T-cell (primary cell): ENCODE results near the gene RNU5B-1. TPM values are rescaled to one million over a fixed set of nuclear protein-coding genes. Genes with fewer than 3 reads are reported as not detected.

Source experiments
- ATAC-seq, 4 experiments: fragments of 200-7000 bp in 3 of 4; fragments of 150-1000 bp in 1 of 4; cut with Tn5 transposase; replicated peaks in 1 of 4; 1 replicate in 3 of 4; 2 replicates in 1 of 4; pipeline ENCODE4 v1.10.0; 2021; ENCODE audit warnings: moderate library complexity in 3 of 4, mild to moderate bottlenecking in 2 of 4, moderate number of reproducible peaks in 1 of 4
- CTCF ChIA-PET, 2 donors: fragments of 300-600 bp; sonication (Branson Sonifier 250); formaldehyde crosslinking; loops; one replicate each; lab custom pipeline; 2022; ENCODE audit warnings: antibody characterized with exemption in 2 of 2; lab: Charles Lee
- POLR2A ChIA-PET, 2 donors: fragments of 300-600 bp; sonication (Branson Sonifier 250); formaldehyde crosslinking; loops; one replicate each; lab custom pipeline; 2022; ENCODE audit warnings: antibody characterized with exemption in 2 of 2; lab: Charles Lee
- DNase-seq, 35 experiments: peaks; one replicate each; pipeline versions ENCODE4 v3.0.0 to v3.0.0-alpha.2; 2013 to 2023
- H3K27ac ChIP-seq: one replicate; pipeline ENCODE4 v1.5.1; 2013; ENCODE audit warnings: low read length
- H3K27me3 ChIP-seq, 2 experiments: replicated peaks in 1 of 2; 1 replicate in 1 of 2; 2 replicates in 1 of 2; pipeline versions ENCODE4 v1.6.1 to v1.7.0; 2013; ENCODE audit warnings: low read length in 1 of 2, mixed read lengths in 1 of 2; ENCODE audit not compliant: control insufficient read depth in 2 of 2, insufficient read depth in 2 of 2; ENCODE audit errors: extremely low read depth in 1 of 2
- H3K36me3 ChIP-seq, 2 donors: 1 replicate in 1 of 2; 2 replicates in 1 of 2; pipeline versions ENCODE4 v1.6.1 to v1.7.0; 2013; ENCODE audit warnings: low read length in 1 of 2; ENCODE audit not compliant: control insufficient read depth in 2 of 2, insufficient read depth in 1 of 2; ENCODE audit errors: extremely low read depth in 1 of 2
- H3K4me1 ChIP-seq, 2 experiments: 1 replicate in 1 of 2; 2 replicates in 1 of 2; pipeline versions ENCODE4 v1.6.1 to v1.7.0; 2013; ENCODE audit warnings: low read length in 2 of 2, mixed read lengths in 1 of 2; ENCODE audit not compliant: insufficient read depth in 2 of 2, control insufficient read depth in 1 of 2; ENCODE audit errors: extremely low read depth in 1 of 2
- H3K4me3 ChIP-seq, 2 donors: 1 replicate in 1 of 2; 2 replicates in 1 of 2; pipeline versions ENCODE4 v1.5.1 to v1.7.0; 2013; ENCODE audit warnings: mild to moderate bottlenecking in 2 of 2, low read length in 1 of 2, moderate library complexity in 1 of 2; ENCODE audit not compliant: control insufficient read depth in 1 of 2; ENCODE audit errors: extremely low read depth in 1 of 2
- H3K9me3 ChIP-seq: 2 replicates; pipeline ENCODE4 v1.7.0; 2013
- H3K27ac Mint-ChIP-seq, 2 donors: one replicate each; pipeline ENCODE4 v1.8.0; 2020 to 2021; ENCODE audit warnings: mild to moderate bottlenecking in 2 of 2, mixed read lengths in 2 of 2
- H3K27me3 Mint-ChIP-seq, 2 donors: one replicate each; pipeline ENCODE4 v1.8.0; 2021 to 2022; ENCODE audit warnings: mixed read lengths in 2 of 2
- H3K36me3 Mint-ChIP-seq: one replicate; pipeline ENCODE4 v1.8.0; 2021; ENCODE audit warnings: mixed read lengths
- H3K4me1 Mint-ChIP-seq, 3 donors: one replicate each; pipeline ENCODE4 v1.8.0; 2020 to 2022; ENCODE audit warnings: mixed read lengths in 3 of 3, mild to moderate bottlenecking in 1 of 3
- H3K4me3 Mint-ChIP-seq, 3 donors: one replicate each; pipeline ENCODE4 v1.8.0; 2020 to 2022; ENCODE audit warnings: mild to moderate bottlenecking in 3 of 3, mixed read lengths in 3 of 3, moderate library complexity in 3 of 3
- H3K9me3 Mint-ChIP-seq, 3 donors: one replicate each; pipeline ENCODE4 v1.8.0; 2020 to 2022; ENCODE audit warnings: mixed read lengths in 3 of 3
- WGBS: methylation state at CpG from one replicate; pipeline ENCODE4 v1.1.5; 2013; ENCODE audit warnings: missing lambda C conversion rate; ENCODE audit not compliant: insufficient coverage; 5-methylcytosine and 5-hydroxymethylcytosine counted together
- total RNA-seq, 35 experiments: library from RNA in 6 of 35; stranded (reverse) in 6 of 35; fragments of 120-200 nt in 1 of 35; gene quantifications; one replicate each; pipeline versions ENCODE4 v1.2.1 to v1.2.4 and lab custom pipeline; 2013 to 2026

The RNU5B-1 gene
- total RNA-seq, 5 donors from 2014 or later (not counting 1 experiment from before 2014, with no cell fraction given), result 27.0 to 34.4 (median 32.6) TPM; not detected in 2

DNA sequence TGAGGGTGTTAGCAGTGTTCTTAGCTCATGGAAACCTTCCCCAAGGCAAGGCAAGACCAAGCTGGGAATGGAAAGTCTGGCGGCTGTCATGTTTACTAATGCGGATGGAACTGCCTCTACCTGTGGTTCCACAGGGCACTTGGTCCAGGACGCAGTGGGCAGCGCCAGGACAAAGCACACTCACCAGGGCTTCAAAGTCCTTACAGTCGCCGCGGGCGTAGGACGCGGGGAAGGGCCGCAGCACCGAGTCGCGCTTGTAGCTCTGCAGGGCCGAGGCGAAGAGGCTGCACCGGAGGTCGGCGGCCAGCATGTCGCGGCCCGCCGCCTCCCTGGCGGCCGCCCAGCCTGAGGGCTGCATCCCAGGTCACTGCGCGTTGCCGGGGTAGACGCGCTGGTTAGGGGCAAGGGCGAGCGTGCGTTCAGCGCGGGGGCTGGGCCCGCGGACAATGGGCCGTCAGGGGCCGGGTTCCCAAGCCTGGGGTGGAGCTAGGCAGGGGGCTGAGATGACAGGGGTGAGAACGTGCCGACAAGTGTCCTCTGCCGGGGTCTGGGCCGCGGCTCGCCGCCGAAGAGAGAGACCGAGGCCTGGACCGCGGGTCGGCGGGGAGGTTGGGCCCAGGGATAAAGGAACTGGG, 18.3 kb upstream of the RNU5B-1 start:
- Mint-ChIP-seq H3K27me3 (no peaks in the 10 kb centered on the region), H3K27ac (peak overlapping the region; percentile 82 to 93), H3K36me3 (peaks cover 13% of the 10 kb centered on the region), H3K9me3 (no peaks in the 10 kb centered on the region), H3K4me1 (peaks cover 43 to 46% (median 46%) of the 10 kb centered on the region in 3 donors), H3K4me3 (peak overlapping the region; percentile 84 to 88 (median 86))
- CTCF ChIA-PET, result interaction anchor here in 1 of 2 donors (0.5 to 3.4 kb wide), 11 partner anchors 8 to 1779 kb away, joined by 3 to 13 read pairs (median 4); partner anchors contain the start of genes CILP, CLPX and RNU5B-1
- H3K27me3 ChIP-seq, result no peaks in the 10 kb centered on the region
- no peaks in the 10 kb centered on the region for H3K9me3 ChIP-seq
- under 1% methylated on average over 52 of the region's 52 CpGs for WGBS
- peak overlapping the region; percentile 86 to 91 for H3K4me3 ChIP-seq
- ATAC-seq (peak; percentile 15 to 28 (median 24)), DNase-seq (peak in 2 of 35 experiments; percentile 22 to 40)
- peak overlapping the region; percentile 70 for H3K27ac ChIP-seq
- H3K4me1 ChIP-seq, result peaks cover 9 to 34% of the 10 kb centered on the region in 2 experiments
- no peaks in the 10 kb centered on the region for H3K36me3 ChIP-seq
- POLR2A ChIA-PET, result interaction anchor here (0.5 to 2.7 kb wide), 10 partner anchors 9 to 1165 kb away, joined by 3 to 42 read pairs (median 6); partner anchors contain the start of genes CLPX (in 1 of the 2), RNU5A-1 (in 1 of the 2) and RNU5B-1 (in 1 of the 2)

DNA sequence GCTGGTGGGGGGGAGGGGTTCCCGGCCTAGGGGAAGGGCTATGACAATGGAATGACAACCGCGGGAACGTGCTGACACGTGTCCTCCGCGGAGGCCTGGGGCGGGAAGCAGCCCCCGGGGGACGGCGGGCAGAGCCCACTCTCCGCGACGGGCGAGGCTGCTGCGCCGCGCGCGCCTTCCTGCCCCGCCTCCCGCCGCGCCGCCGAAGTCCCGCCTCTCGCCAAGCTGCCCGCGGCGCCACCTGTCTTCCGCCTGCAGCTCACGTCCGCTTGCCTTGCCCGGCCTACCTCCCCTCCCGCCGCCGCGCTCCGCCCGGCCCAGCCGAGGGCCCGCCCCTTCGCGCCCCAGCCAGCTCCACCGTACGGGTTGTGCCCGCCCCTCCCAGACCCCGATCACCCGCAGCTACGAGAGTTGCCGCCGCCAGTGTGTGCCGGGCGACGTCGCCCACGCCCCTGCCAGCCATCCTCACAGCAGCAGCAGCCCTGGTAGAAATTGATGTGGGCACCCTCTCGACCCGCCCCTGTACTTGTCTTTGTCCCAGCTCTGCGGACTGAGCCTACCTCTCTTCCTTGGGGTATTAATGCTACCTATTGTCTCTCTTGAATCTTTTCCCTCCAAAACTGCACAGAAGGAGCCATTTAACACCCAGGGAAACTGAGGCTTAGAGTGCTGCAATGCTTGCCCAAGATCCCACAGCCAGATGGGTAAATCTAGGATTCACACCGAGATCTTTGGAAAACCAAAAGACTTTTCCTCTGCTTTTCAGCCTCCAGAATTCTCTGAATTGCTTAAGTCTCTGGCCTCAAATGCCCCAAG, 17.6 kb upstream of the RNU5B-1 start, which contains the start of gene PARP16:
TSS of gene PARP16 (minus strand) at position 180 of the 816 bp plus-strand sequence. CDS start 457 bp downstream, outside the sequence.
- Histone ChIP-seq H3K36me3 (no peaks in the 10 kb centered on the region), H3K27ac (peak within 1 kb of the TSS; percentile 80), H3K4me3 (peak within 1 kb of the TSS; percentile 86 to 91), H3K27me3 (no peaks in the 10 kb centered on the region), H3K4me1 (peaks cover 9 to 34% of the 10 kb centered on the region in 2 experiments), H3K9me3 (no peaks in the 10 kb centered on the region)
- peak within 1 kb of the TSS; percentile 84 to 88 (median 86) for H3K4me3 Mint-ChIP-seq
- DNase-seq (peak; percentile 77 to 95 (median 87)), ATAC-seq (peak; percentile 95 to 97 (median 95))
- peaks cover 42 to 46% (median 43%) of the 10 kb centered on the region in 3 donors for H3K4me1 Mint-ChIP-seq
- peaks cover 13% of the 10 kb centered on the region for H3K36me3 Mint-ChIP-seq
- no peaks in the 10 kb centered on the region for H3K9me3 Mint-ChIP-seq
- 1% methylated on average over 61 of the region's 62 CpGs for WGBS
- no peaks in the 10 kb centered on the region for H3K27me3 Mint-ChIP-seq
- peak within 1 kb of the TSS; percentile 93 for H3K27ac Mint-ChIP-seq
- ChIA-PET POLR2A (interaction anchor here (0.5 to 2.7 kb wide), 7 partner anchors 8 to 1166 kb away, joined by 3 to 42 read pairs (median 7); partner anchors contain the start of genes CLPX (in 1 of the 2), RNU5A-1 (in 1 of the 2) and RNU5B-1 (in 1 of the 2)), CTCF (interaction anchor here (0.6 to 3.4 kb wide), 15 partner anchors 8 to 1780 kb away, joined by 3 to 13 read pairs (median 5); partner anchors contain the start of genes CILP (in 1 of the 2), CLPX (in 1 of the 2) and RNU5B-1 (in 1 of the 2))

DNA sequence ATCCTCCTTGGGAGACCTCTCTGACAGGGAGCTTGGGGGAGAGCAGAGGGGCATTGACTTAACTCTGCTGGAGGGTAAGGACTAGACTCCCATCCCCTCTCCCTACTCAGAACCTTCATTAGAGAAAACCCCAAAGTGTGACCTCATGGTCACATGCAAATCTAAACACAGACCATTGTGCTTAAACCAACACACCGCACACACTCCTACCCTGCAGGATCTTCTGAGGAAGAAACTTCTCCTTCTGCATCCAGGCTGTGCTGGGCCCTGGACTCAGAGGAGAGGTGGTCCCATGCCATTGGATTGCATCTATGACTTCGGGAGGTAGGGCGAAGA, 17.0 kb upstream of the RNU5B-1 start:
- no peaks in the 10 kb centered on the region for H3K36me3 ChIP-seq
- Mint-ChIP-seq H3K4me1 (peaks cover 37 to 42% (median 37%) of the 10 kb centered on the region in 3 donors), H3K27me3 (no peaks in the 10 kb centered on the region), H3K27ac (peak overlapping the region; percentile 93), H3K4me3 (peak overlapping the region; percentile 84 to 88 (median 86)), H3K9me3 (no peaks in the 10 kb centered on the region), H3K36me3 (peaks cover 9% of the 10 kb centered on the region)
- no peaks in the 10 kb centered on the region for H3K9me3 ChIP-seq
- H3K4me1 ChIP-seq, result peaks cover 9 to 34% of the 10 kb centered on the region in 2 experiments
- whole genome bisulfite sequencing, result 80% methylated on average over 1 of the region's 3 CpGs
- H3K27ac ChIP-seq, result peak overlapping the region; percentile 80
- POLR2A ChIA-PET, result interaction anchor here in 1 of 2 donors (2.7 kb wide), 1 partner anchor 17 kb away, joined by 42 read pairs; the partner anchor contains the start of gene RNU5B-1
- ATAC-seq, result no peak
- no peaks in the 10 kb centered on the region for H3K27me3 ChIP-seq
- DNase-seq, result no peak
- H3K4me3 ChIP-seq, result peak overlapping the region in 1 of 2 donors; percentile 60
- CTCF ChIA-PET, result interaction anchor here (0.6 to 3.4 kb wide), 10 partner anchors 10 to 1780 kb away, joined by 3 to 13 read pairs (median 6); partner anchors contain the start of genes CLPX (in 1 of the 2) and RNU5B-1 (in 1 of the 2)

DNA sequence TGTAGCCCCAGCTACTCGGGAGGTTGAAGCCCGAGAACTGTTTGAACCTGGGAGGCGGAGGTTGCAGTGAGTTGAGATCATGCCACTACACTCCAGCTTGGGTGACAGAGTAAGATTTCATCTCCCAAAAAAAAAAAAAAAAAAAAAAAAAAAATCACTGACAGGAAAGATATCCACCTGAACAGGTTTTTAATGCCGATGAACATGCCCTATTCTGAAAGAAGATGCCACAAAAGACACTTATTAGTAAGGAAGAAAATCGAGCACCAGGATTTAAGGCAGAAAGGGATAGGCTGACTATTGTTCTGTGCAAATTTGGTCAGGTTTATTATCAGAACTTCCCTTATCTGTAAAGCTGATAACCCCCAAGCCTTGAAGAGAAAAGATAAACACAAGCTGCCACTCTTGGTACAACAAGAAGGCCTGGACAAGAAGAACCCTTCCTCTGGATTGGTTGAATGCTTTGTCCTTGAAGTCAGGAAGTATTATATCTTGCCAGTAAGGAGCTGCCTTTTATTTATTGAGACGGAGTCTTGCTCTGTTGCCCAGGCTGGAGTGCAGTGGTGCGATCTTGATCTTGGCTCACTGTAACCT, 15.1 kb upstream of the RNU5B-1 start:
- no peaks in the 10 kb centered on the region for H3K36me3 Mint-ChIP-seq
- CTCF ChIA-PET, result no interaction called here

DNA sequence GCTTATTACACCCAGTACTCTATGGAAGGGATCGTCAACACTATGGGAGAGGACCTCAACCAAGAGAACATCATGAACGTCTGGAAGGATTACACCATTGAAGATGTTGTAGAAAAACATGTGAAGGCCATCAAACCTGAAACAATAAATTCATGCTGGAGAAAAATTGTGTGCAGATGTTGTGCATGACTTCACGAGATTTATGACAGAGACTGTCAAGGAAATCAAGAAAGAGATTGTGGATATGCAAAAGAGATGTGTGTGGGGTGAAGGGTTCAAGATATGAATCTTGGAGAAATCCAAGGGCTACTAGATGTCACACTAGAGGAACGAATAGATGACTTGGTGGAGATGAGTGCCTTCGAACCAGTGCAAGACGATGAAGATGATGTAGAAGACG, 14.2 kb upstream of the RNU5B-1 start:
- H3K9me3 ChIP-seq, result no peaks in the 10 kb centered on the region
- H3K36me3 ChIP-seq, result no peaks in the 10 kb centered on the region
- peaks cover 18 to 30% (median 24%) of the 10 kb centered on the region in 3 donors for H3K4me1 Mint-ChIP-seq
- H3K27ac ChIP-seq, result no peak overlapping the region
- H3K27me3 ChIP-seq, result no peaks in the 10 kb centered on the region
- no peak overlapping the region for H3K4me3 ChIP-seq
- 85% methylated on average over 4 of the region's 7 CpGs for WGBS
- no peaks in the 10 kb centered on the region for H3K36me3 Mint-ChIP-seq
- peaks cover 13 to 22% of the 10 kb centered on the region in 2 experiments for H3K4me1 ChIP-seq
- H3K9me3 Mint-ChIP-seq, result no peaks in the 10 kb centered on the region
- H3K4me3 Mint-ChIP-seq, result no peak overlapping the region
- H3K27ac Mint-ChIP-seq, result no peak overlapping the region
- H3K27me3 Mint-ChIP-seq, result no peaks in the 10 kb centered on the region
- ChIA-PET CTCF (no interaction called here), POLR2A (interaction anchor here in 1 of 2 donors (1.2 kb wide), 1 partner anchor 15 kb away, joined by 4 read pairs; the partner anchor contains the start of gene RNU5B-1)
- DNase-seq (no peak), ATAC-seq (no peak)

More for the DNA sequence above, 15.1 kb upstream of the RNU5B-1 start:
- ATAC-seq (no peak), DNase-seq (no peak)
- Histone ChIP-seq H3K27me3 (no peaks in the 10 kb centered on the region), H3K36me3 (no peaks in the 10 kb centered on the region), H3K4me3 (no peak overlapping the region), H3K27ac (no peak overlapping the region), H3K4me1 (peaks cover 13 to 25% of the 10 kb centered on the region in 2 experiments), H3K9me3 (no peaks in the 10 kb centered on the region)
- H3K4me1 Mint-ChIP-seq, result peaks cover 20 to 31% (median 26%) of the 10 kb centered on the region in 3 donors
- POLR2A ChIA-PET, result interaction anchor here (0.6 to 1.2 kb wide), 3 partner anchors 15 to 454 kb away, joined by 3 to 8 read pairs (median 4); partner anchors contain the start of gene RNU5B-1 (in 1 of the 2)
- H3K9me3 Mint-ChIP-seq, result no peaks in the 10 kb centered on the region
- H3K27ac Mint-ChIP-seq, result no peak overlapping the region
- H3K4me3 Mint-ChIP-seq, result no peak overlapping the region
- H3K27me3 Mint-ChIP-seq, result no peaks in the 10 kb centered on the region
- WGBS, result no CpG with 5 or more reads among the region's 7 CpGs
